Cerebellar nuclear complex (tissue), 1 donor: ENCODE data around the gene CEP57.

Source experiments
- DNase-seq, 2 experiments: peaks; one replicate each; lab custom pipeline; 2025; lab: John Stamatoyannopoulos, UW

Gene CEP57

DNA sequence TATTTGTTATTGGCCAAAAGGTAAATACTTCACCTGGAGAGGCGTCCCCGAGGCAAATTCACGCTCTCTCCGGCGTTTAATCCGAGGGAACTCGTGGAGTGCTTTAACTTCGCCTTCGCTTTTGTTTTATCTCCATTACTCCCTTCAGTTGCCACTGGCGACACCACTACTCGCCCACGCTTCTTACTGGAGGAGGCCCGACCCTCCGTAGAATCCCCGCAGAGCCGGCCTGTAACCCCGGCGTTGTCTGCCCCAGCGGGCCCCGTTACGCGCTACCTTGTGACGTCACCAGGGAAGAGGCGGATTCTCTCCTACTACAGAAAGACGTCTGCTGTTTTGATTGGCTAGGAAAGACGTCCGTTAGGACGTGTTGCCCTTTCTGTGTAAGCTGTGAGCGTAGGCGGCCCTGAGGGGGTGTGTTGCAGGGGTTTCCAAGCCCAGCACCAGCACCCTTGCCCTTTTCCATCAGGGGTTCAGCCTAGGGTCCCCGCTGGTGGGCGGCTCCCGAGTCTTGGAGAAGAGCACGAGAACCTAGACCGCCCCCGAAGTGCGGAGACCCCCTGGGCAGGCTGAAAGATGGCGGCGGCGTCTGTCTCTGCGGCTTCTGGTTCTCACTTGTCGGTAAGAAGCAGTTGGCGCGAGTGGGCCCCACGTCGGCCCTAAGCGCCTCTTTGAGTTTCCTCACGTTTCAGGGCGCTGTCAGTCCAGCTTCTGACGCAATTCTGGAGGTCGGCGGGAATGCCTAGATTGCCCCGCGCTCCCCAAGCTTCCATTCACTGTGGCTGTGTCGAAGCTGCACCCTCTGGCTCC is at the start of gene CEP57:
Gene CEP57, plus strand, starts transcription at position 376 of the 810 bp plus-strand sequence. Its CDS starts 201 bp downstream, at position 577.
- DNase-seq = peak; percentile 54 to 92

GRCh38 chr11:95750101-95750500 is 40.2 kb upstream of the CEP57 start:
- DNase-seq = no peak

GRCh38 chr11:95751515-95751914 is 38.8 kb upstream of the CEP57 start:
- no peak for DNase-seq

DNA sequence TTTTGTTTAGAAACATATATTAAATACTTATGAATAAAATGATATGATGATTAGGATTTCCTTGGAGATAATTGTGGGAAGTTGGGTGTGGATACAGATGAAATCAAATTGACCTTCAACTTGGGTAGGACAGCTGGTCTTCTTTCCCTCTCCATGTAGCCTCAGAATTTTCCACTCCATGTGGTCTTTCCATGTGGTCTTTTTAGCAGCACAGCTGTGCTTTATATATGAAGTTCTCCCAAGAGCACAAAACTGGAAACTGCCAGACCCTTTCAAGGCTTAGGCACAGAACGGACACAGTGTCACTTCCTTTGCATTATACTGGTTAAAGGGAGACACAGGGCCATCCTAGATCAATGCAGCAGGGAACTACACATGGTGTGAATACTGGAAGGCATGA is 29.4 kb upstream of the CEP57 start:
- DNase-seq = no peak

GRCh38 chr11:95762534-95762933 is 27.8 kb upstream of the CEP57 start:
- DNase-seq = no peak

DNA sequence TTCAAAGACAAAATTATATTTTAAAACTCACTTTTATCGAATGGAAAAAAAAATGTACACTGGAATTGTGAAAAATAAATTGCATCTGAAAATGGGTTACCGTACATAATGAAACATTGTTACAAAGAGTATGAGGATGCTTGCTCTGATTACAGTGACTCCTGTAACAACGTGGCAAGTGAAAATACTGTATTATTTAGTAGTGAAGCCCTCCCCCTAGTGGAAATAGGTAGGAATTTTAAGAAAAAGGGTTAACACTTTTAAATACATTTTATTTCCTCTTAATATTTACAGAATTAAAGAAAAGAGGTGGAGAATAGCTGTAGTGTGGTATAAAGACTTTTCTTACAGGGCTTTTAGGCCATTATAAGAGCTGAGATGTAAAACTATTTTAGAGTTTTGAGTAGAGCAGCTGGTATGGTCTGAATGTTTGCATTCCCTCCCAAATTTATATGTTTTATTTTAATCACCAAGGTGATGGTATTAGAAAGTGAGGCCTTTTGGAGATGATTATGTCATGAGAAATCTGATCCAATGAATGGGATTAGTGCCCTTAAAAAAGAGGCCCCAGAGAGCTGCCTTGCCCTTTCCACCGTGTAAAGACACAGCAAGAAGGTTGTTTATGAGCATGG is 25.9 kb upstream of the CEP57 start:
- DNase-seq = peak in 1 of 2 experiments; percentile 11

- DNase-seq = no peak
Observed at GRCh38 chr11:95766701-95767100, 23.6 kb upstream of the CEP57 start.

DNA sequence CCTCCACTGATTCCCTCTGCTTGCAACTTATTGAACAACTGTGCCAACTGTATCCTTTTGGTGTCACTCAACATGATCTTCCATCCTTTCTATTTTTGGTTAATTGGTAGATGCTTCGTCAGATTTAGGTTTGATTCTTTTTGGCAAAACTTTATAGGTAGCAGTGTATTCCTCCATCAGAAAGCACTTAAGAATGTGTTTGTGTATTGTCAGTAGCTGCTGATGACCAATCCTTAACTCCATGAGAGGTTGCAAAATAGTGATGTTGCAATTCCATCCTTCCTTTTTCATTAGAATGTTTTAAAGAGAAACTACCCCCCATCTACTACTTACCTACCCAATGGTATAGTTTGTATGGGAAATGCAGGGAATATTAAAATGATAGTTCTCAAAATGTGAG is 22.8 kb upstream of the CEP57 start:
- DNase-seq = no peak

DNA sequence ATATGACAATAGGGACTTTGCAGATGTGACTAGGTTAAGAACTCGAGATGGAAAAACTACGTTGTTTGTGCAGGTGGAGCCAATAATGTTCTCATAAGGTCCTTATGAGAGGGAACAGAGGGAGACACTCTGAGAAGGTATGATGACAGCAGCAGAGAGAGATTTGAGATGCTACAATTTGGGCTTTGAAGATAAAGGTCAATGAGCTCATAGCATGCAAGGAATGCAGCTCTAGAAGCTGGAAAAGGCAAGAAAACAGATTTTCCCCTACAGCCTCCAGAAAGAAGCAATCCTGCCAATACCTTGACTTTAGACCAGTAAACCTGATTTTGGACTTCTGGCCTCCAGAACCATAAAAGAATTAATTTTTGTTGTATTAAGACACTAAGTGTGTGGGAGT is 21.8 kb upstream of the CEP57 start:
- DNase-seq = no peak

- no peak for DNase-seq
Observed at GRCh38 chr11:95776859-95777258, 13.4 kb upstream of the CEP57 start.

GRCh38 chr11:95778699-95779098 is 11.6 kb upstream of the CEP57 start:
- no peak for DNase-seq

- no peak for DNase-seq
Observed at GRCh38 chr11:95780544-95780943, 9.8 kb upstream of the CEP57 start.

- DNase-seq = no peak
Observed at GRCh38 chr11:95788921-95789505, 1.3 kb upstream of the CEP57 start.

DNA sequence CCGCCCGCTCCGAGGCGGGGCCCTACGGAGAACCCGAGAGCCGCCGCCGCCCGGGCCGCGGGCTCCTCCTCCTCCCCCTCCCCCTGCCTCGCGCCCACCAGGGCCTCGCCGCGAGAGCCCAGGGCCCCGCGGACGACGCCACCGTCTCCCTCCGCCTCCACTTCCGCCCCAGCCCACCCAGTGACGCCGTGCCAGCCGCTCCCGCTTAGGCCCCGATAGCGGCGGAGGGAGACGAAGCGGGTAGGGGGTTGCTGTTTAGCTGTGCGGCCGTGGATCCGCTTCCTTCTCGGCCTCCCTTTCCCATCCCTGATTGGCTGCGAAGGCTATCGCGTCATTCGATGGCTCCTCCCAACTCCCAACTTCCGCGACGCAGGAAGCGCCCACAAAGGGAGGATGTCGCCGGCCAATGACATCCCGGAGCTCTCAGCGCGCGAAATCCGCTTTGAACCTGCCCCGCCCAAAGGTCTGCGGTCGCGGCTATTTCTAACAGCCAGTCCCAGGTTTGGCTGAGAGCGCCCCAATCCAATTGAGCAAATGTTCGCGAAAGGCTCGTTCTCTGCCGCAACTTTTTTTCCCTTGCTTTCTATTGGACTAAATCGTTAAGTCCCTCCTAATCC is 684 bp upstream of the CEP57 start, which contains the start of gene FAM76B:
Gene FAM76B, minus strand, starts transcription at position 277 of the 617 bp plus-strand sequence. CDS start 304 bp downstream, outside the sequence.
- peak; percentile 90 to 96 for DNase-seq

GRCh38 chr11:95790933-95791708 is 823 bp downstream of the CEP57 start:
- DNase-seq = no peak

GRCh38 chr11:95791709-95792033 is 1.4 kb downstream of the CEP57 start:
- no peak for DNase-seq

DNA sequence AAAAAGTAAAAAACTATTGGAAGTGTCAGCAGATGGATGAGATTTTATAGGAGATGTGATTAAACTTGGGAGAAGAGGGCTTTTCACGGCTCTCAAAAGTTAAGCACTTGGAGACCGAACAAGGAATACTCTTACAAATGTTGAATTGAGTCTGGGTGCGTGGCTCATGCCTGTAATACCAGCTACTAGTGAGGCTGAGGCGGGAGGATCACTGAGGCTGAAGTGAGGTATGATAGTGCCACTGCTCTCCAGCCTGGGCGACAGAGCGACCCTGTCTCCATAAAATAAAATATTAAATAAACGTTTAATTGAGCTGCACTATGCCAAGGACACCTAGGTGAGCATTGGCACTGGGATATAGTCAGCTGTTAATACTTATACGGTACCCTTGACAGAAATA is 1.9 kb downstream of the CEP57 start:
- DNase-seq = no peak

GRCh38 chr11:95792700-95793099 is 2.4 kb downstream of the CEP57 start:
- DNase-seq = no peak

GRCh38 chr11:95793116-95793515 is 2.8 kb downstream of the CEP57 start:
- no peak for DNase-seq

- DNase-seq = no peak
Observed at GRCh38 chr11:95794086-95794485, 3.8 kb downstream of the CEP57 start.

DNA sequence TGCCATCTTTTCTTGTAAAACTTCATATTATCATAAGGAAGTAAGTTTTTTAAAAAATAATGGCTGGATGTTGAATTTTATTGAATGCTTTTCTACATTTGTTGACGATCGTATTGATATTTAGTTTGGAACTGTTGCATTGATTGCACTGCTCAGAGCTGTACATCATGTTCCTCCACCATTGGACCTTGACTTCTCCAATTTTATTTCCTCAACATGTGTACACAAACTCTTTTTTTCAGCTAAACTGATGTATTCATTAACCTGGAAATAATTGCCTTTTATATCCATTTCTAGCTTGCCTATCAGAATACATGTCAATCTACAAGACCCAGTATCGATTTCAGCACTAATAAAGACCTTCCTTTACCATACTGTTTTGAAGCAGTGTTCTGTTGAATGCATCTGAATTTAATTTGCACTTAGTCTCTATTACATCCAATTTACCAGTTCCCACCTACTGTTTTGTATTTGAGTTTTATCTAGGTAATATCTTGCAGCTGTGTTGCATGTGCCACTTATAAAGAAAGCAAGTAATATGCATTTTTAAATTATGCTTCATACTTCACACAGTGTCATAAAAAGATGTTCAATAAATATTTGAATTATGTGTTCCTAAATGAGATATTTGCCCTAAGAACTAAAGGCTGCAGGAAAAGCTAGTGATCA is 5.5 kb downstream of the CEP57 start:
- no peak for DNase-seq
